Measurements from ENCODE around the gene FUBP3.
A peak's percentile ranks its signal among the peaks of the same experiment; 100 is the strongest.

DNA sequence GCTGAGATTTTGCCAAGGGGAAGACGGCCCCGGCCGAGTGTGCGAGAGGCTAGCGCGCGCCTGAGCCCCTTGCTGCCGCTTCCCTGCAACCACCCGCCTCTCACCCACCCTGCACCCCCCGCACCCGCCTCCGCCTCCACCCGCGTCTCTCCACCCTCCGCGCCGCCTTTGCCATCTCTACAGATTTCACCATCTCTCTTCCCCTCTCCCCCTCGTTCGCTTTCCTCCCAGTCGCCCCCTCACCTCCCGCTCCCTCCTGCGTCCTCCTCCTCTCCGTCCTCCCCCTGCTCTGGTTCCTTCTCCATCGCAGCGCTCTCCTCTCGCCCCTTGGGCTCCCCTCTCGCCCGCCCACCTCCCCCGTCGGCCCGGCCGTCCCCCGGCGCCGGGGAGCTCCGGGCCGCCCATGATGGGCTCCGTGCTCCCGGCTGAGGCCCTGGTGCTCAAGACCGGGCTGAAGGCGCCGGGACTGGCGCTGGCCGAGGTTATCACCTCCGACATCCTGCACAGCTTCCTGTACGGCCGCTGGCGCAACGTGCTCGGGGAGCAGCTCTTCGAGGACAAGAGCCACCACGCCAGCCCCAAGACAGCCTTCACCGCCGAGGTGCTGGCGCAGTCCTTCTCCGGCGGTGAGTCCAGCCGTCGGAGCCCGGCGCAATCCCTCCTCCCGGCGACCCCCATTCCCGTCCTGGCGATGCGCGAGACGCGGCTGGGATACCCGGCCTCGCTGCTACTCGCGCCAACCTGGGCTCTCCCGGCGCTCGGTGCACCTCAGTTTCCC, 85.1 kb downstream of the FUBP3 start, which contains the start of gene PRDM12:
- TF ChIP-seq, protein P1, sequence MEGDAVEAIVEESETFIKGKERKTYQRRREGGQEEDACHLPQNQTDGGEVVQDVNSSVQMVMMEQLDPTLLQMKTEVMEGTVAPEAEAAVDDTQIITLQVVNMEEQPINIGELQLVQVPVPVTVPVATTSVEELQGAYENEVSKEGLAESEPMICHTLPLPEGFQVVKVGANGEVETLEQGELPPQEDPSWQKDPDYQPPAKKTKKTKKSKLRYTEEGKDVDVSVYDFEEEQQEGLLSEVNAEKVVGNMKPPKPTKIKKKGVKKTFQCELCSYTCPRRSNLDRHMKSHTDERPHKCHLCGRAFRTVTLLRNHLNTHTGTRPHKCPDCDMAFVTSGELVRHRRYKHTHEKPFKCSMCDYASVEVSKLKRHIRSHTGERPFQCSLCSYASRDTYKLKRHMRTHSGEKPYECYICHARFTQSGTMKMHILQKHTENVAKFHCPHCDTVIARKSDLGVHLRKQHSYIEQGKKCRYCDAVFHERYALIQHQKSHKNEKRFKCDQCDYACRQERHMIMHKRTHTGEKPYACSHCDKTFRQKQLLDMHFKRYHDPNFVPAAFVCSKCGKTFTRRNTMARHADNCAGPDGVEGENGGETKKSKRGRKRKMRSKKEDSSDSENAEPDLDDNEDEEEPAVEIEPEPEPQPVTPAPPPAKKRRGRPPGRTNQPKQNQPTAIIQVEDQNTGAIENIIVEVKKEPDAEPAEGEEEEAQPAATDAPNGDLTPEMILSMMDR (IDR thresholded peaks at IDR 0.05): no peak
- TF ChIP-seq RCOR1 (IDR thresholded peaks at IDR 0.05; ENCODE audit: low read depth, low read length): no peak
- TF ChIP-seq, protein P2, sequence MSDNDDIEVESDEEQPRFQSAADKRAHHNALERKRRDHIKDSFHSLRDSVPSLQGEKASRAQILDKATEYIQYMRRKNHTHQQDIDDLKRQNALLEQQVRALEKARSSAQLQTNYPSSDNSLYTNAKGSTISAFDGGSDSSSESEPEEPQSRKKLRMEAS (IDR thresholded peaks at IDR 0.05): peak; percentile 66
- no peak for TF ChIP-seq TP53 (CRISPR knock-in tag; IDR thresholded peaks at IDR 0.05)
- no peak for TF ChIP-seq RAD21 (conservative IDR thresholded peaks at IDR 0.05 in 1 of 2, IDR thresholded peaks at IDR 0.05 in 1 of 2)
- no peak for TF ChIP-seq POLR2A (IDR thresholded peaks at IDR 0.05; ENCODE audit: low read length)
- TF ChIP-seq NFE2L2 (conservative IDR thresholded peaks at IDR 0.05; ENCODE audit: low read length): no peak
- TF ChIP-seq JUNB (IDR thresholded peaks at IDR 0.05): no peak
- no peak for TF ChIP-seq HDAC2 (IDR thresholded peaks at IDR 0.05)
- TF ChIP-seq CHD2 (IDR thresholded peaks at IDR 0.05; ENCODE audit: low read length, partially characterized antibody): no peak
- TF ChIP-seq ESRRA (IDR thresholded peaks at IDR 0.05; ENCODE audit: borderline replicate concordance, low read length): no peak

Data from A549 (cell line).